ENCODE results near the gene SNX1.
"Not testable (repeated sequence)": the region's sequence is repeated elsewhere in the genome, so short reads cannot be mapped to it uniquely, and the experiment has no call there.

The SNX1 gene

DNA sequence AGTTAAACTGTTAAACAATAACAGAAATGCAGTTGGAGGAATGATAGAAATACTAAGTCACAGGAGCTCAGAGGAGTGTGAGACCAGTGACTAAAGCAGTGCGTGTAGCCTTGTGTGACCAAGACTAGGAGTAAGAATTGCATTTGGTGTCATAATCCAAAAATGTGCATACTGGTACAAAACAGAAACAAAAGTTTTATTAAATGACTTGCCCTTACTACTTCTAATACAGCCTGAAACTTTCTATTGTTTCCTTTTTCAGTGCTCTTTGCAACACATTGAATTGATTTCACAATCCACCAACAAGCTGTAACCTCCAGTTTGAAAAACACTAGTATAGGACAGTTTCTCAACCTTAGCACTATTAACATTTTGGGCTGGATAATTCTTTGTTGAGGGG, 17.1 kb downstream of the SNX1 start:
- DNase-seq (ENCODE audit: low spot score), result no peak

DNA sequence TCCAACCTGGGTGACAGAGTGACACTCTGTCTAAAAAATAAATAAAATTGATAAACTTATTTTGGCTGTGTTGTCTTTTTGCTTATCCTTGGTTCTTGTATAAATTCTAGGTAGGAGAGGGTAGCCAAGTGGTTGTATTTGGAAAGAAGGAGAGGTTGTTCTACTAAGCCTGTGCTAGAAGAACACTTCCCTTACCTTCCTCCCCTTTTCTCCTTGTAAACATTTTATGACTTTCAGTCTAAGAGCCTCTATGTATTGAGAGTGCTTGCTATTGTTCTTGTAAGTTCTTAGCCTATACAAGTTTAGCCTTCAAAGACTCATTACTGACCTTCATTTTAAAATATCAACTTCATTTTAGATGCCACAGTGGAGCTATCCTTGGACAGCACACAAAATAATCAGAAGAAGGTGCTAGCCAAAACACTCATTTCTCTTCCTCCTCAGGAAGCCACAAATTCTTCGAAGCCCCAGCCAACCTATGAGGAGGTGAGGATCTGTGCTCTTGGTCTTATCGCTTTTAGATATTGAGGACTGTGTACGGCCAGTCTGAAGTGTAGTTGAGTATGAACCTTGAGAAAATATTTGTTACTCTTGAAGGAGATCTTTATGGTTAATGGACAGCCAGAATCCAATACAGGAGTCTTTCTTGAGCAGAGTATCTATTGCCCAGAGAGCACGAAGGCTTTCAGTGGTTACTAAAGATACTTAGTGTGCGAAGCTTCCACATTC, 22.1 kb downstream of the SNX1 start:
- DNase-seq (ENCODE audit: low spot score), result no peak

DNA sequence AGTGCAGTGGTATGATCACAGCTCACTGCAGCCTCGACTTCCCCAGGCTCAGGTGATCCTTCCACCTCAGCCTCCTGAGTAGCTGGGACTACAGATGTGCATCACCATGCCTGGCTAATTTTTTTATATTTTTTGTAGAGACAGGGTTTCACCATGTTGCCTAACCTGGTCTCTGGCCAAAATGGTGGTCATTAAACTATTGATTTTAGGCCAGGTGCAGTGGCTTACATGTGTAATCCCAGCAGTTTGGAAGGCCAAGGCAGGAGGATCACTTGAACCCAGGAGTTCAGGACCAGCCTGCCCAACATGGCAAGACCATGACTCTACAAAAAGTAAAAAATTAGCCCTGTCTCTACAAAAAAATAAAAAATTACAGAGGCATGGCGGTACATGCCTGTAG, 24.5 kb downstream of the SNX1 start:
- DNase-seq (ENCODE audit: low spot score), result not testable (repeated sequence)

DNA sequence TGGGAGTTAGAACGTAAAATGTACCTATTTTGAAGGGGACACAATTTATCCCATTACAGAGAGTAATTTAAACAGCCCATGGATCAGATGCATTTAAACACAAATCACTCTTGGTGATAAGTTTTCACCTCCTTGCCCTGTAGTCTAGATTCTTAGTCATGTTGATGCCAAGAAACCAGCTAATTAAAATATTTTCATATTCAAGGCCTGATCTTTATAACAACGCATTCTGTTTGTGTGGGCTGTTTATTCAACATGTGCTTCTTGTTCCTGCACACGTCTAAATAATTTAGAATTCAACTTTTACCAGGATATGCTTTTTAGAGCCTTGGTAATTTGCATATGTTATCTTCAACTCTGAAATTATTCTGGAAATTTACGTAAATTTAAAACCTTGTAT, 25.8 kb downstream of the SNX1 start:
- DNase-seq (ENCODE audit: low spot score), result no peak

DNA sequence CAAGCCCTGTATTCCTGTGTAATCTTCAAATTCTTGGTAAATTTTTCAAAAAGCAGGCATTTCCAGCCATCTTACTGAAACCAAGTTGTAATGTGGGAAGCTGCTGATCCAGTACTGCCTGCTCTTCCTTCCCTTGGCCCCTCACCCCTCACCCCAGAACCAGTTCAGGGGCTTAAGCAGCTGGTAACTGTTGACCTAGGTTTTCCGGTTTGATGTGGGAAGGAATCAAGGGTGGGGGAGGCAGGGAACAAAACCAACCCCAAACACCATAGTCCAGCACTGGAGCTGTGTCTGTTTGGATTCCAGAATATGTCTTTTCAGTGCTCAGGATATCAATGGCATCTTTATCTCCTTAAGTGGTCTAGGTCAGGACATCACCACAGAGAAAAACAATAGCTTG, 26.7 kb downstream of the SNX1 start:
- DNase-seq (ENCODE audit: low spot score), result no peak

DNA sequence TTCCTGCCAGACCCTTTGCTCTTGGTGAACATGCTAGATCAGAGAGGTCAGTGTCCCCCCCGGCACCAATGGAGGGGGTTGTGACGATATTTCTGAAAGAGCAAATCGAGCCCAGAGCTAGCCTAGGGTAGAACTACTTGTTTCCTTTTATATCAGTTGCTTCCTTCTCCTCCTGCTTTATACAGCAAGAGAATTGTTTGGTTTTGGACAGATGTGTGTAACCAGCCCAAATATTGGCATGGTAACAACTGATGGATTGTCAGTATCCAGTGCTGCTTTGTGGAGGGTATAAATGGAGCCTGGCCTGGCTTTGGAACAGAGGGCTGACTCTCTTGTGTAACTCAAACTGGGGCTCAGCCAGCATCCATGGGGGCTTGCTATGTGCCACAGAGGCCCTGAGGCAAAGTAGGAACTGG, 27.2 kb downstream of the SNX1 start:
- no peak for DNase-seq (ENCODE audit: low spot score)

DNA sequence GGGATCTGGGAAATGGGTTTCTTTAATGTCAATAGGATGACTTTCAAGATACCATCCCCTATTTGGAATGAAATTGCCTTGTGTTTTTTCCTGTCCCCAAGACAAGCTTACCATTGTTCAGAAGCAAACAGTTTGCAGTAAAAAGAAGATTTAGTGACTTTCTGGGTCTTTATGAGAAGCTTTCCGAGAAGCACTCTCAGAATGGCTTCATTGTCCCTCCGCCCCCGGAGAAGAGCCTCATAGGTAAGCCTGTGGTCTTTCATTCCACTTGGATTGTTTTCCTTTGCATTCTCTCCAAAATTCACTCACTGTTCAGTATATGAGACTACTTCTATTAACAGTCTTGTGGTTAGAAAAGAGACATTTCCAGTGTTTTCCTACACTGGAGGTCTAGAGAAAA, 30.2 kb downstream of the SNX1 start:
- no peak for DNase-seq (ENCODE audit: low spot score)

DNA sequence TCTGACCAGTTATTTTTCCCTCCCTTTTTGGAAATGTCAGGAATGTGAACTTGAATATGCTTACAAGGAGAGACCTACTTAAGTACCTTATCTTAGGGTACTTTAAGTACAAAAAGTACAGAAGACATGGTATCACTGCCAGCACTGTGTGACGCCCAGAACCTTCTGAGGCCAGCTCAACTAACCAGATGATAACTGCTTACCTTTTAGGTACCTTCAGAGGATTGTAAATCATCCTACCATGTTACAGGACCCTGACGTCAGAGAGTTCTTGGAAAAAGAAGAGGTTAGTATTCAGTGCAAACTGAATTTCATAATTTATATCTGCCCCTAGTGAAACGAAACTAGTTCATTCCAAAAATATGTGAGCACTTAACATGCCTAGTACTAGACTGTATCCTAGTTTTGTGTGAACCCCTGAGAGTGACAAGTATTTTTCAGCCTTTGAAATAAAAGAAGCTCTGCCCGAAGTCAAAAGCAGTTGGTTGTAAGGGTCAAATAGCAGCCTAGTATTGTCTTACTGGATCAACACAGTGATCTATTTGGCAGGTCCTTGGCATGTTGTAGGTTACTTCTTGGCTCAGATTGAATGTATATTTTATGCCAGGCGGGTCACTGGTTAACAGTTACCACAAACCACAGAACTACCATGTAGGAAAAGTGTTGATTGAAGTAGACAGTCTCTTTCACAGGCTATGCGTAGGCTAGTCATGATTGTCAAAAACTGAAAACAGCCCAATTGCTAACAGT, 31.9 kb downstream of the SNX1 start:
- DNase-seq (ENCODE audit: low spot score), result no peak

DNA sequence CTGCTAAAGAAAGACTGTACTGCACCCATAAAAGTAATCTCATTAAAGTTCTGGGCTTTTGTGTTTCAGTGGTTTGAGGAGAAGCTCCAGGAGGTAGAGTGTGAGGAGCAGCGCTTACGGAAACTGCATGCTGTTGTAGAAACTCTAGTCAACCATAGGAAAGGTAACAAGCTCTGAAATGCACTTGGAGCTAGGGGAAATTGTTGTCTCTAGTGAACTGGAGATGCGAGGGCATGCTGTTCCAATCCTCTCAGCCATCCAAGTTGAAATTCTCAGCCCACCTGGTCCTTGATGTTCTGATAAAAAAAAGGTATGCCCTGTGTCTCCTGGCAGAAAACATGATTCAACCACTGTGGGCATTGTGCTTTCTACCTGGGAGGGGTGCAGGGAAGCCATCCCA, 34.4 kb downstream of the SNX1 start:
- no peak for DNase-seq (ENCODE audit: low spot score)

DNA sequence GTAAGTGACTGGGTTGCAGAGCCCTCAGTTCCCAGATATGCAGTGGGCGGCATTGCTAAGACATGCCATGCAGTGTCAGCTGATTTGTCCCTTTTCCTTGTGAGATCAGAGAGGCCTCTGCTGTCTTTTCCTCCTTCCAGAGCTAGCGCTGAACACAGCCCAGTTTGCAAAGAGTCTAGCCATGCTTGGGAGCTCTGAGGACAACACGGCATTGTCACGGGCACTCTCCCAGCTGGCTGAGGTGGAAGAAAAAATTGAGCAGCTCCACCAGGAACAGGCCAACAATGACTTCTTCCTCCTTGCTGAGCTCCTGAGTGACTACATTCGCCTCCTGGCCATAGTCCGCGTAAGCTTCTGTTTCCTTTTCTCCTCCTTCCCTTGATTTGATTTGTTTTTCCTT, 35.8 kb downstream of the SNX1 start:
- no peak for DNase-seq (ENCODE audit: low spot score)

DNA sequence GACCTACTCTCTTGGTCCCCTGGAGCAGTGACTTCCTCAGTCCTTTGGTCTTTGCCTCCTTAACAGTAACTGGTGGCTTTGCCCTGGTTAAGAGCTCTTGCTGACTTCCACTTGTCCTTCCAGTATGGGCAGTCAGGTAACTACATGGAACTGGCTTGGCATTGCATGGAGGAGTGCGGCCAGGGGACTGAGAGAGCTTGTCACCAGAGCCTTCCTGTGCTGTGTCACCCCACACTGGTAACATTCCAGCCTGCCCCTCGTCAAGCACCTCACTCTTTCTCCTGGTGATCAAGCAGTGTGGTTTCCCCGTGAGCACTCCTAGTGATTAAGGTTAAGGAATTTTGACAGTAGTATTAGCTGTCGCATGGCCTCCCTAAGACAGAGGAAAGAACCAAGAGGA, 36.4 kb downstream of the SNX1 start:
- DNase-seq (ENCODE audit: low spot score), result no peak

DNA sequence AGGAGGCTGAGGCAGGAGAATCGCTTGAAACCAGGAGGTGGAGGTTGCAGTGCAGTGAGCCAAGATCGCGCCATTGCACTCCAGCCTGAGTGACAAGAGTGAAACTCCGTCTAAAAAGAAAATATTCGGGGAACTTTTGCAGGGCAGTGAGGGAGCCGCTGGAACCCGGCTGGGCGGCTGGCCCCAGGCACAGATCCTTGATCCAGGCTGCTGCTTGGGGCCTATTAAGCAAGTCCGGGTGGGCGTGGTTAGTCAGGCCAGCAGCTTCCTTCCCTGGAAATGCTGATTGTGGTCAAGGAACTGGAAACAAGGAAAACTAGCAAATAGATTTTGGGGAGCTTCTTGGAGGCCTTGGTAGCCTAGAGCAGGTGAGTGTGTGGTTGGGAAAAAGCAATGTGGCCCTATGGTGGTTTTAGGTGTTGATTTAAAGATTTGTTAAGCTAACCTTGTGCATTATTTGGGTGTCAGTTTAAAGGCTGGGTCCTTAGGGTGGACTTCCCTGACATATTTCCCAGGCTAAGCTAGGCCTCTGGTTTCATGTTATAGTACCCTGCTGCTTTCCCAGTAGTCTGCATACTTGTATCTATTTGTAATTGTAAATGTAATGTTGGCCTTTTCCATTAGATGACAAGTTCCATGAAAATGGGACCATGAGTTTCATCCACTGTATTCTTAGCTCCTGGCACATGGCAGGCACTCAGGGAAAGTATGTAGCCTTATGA, 38.0 kb downstream of the SNX1 start:
- no peak for DNase-seq (ENCODE audit: low spot score)

DNA sequence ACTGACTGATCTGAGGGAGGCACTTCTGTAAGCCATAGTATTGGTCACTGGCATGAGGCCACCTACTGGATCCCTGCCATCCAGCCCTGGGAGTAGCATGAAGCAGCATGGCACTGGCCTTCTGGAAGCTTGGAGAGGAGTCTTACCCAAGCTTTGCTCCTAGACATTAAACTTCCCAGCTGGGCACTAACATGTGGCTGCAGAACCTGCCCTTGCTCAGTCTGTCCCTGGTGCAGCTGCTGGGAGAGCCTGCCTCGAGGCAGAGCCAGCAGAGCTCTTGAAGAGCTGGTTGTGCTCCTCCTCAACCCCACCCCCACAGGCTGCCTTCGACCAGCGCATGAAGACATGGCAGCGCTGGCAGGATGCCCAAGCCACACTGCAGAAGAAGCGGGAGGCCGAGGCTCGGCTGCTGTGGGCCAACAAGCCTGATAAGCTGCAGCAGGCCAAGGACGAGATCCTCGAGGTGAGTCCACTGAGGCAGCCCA, 38.6 kb downstream of the SNX1 start:
- no peak for DNase-seq (ENCODE audit: low spot score)

DNA sequence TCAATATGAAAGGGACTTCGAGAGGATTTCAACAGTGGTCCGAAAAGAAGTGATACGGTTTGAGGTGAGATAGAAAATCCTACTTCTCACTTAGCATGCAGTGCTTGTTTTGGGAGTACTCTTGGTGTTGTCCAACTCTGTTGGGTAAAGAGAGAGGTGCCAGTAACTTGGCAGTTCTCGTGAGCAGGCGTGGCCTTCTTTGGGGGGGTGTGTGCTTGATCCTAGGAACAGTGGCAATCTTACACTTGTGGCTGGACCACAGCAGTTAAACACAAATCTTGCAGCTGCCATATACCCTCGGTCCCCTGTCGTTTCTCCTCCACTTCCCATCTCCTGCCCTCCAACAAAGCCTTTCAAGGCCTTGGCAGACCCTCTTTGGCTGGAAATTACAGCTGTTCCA, 40.6 kb downstream of the SNX1 start:
- DNase-seq (ENCODE audit: low spot score), result no peak

DNA sequence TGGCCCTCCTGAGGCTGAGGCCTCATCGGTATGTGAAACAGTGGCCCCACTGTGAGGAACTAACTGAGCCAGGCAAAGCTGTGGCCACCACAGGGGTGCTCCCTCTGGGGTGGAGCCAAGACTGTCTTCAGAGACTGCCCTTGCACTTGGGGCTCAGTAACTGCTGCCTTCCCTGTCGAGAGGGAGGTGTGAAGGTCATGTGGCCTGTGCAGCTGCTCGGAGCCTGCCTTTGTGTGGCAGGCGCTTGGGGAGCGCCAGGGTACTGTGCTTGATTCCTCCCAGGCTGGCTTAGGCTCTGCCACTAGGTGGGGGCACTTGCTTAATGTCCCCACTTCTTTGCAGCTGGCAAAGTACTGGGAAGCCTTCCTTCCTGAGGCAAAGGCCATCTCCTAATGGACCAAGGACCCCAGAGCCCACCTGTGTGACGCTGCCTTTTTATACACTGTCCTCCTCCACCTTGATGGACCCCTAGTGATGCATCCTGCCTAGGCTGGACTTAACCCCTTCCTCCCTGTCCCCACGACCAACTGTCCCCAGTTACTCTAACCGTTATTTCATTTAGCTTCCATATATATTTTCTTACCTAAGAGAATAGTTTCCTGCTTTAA, 41.5 kb downstream of the SNX1 start:
- DNase-seq (ENCODE audit: low spot score), result no peak

DNA sequence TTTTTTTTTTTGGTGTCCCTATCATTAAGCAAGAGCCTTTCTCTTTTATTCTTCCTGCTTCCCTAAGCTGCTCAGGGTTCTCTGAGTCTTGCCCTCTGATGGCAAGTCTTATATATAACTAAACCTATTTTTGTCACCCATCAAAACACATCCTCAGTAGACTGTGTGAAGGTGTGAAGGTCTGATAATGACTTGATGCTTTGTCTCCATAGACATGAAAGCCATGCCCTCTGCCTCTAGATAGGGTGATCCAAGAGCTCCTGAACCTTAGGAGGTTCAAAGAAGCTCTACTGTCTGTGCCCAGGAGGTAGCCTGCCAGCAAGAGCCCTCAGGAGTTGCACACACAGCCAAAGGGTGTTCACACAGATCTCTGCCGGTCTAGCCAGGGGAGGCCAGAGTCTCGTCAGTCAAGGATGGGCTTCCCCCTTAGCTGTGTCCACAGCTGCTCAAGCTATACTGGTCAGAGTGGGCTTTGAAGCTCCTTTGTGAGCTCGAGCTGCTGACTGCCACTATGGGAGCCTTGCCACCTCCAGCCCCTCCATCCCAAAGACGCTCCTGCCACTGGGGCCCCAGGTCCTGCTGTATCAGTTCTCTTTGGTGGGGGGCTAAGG, 42.7 kb downstream of the SNX1 start:
- no peak for DNase-seq (ENCODE audit: low spot score)

DNA sequence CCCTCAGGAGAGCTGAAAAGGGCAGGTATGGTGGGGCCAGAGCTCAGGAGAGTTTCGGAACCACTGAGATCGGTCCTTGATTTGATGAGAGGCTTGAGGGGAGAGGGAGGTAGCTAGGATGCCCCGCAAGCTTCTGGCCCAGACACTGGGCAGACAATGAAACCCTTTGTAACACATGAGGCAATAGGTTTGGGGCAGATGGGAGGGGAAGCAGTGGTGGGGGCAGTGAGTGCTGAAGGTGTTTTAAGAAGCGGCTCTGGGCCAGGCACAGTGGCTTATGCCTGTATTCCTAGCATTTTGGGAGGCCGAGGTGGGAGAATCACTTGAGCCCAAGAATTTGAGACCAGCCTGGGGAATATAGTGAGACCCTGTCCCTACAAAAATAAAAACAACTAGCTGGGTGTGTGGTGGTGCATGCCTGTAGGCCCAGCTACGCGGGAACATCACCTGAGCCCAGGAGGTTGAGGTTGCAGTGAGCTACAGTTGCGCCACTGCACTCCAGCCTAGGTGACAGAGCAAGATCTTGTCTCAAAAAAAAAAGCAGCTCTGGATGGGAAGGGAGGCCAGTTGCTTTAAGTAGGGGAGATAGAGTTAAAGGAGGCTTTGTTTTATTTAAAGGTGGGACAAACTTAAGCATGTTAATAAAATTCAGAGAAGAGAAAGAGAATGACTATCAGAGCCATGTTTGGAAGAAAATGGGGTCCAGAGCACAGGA, 46.2 kb downstream of the SNX1 start:
- no peak for DNase-seq (ENCODE audit: low spot score)

DNA sequence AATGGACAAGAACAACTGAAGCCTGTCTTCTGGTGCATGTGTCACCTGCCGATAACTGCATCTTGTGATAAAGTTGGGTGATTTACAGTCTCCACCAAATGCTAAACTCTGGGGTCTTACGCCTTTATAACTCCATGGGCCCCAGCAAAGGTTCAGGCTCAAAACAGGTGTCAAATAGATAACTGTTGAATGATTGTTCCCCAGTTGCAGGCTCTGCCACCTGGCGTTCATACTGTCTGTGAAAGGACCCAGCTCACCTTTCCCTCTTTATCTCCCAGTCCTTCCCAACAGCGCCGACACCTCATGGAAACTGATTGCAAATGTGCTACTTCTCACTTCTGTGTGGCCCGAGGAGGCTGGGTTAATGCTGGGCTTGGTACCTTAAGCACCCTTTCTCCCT, 47.5 kb downstream of the SNX1 start:
- DNase-seq (ENCODE audit: low spot score), result no peak

DNA sequence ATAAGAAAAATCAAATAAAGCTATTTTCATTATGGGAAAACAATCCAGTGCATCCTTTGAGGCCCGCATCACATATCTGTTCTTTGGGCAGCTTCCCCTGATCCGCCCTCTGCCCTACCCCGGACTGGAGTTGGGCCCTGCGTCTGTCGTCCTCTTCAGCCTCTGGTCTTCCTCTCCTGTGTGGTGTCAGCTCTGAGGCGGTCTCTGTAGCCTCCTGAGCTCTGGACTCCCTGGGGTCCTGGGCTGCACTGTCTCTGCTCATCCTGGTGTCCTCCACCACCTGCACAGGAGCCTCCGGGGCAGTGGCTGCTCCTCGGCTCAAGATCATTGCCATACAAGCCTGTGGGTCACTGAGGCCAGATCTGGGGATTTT, 48.4 kb downstream of the SNX1 start:
- no peak for DNase-seq (ENCODE audit: low spot score)

DNA sequence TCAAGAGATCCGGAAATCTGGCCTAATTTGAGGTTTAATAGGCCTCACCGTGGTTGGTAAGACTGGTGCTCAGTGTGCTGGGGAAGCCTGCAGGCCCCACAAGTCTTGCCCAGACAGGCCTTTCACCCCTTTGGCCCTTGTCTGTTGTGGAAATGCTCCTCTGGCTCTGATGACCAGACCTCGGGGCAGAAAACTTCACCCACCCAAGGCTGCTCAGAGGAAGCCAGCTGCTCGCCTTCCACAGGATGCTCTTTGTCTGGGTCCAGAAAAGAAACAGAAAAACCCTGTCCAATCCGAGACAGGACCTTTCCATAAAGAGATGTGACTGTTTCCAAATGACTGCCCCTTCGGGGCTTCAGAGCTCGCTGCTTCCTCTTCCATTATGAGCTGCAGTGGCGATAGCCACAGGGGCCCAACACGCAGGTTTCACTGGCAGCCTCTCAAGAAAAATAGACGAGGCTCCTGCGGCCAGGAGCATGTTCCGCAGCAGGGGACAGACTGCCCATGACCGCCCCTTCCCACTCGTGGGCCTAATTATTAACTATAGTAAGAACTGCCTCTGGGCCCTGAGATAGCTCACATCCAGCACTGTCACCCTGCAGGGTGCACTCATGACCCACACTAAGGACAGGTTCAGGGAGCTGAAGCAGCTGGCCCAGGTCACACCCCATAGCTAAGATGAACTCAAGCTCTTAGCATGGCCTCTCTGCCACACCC, 48.9 kb downstream of the SNX1 start:
- no peak for DNase-seq (ENCODE audit: low spot score)

Measured in SK-N-DZ (cell line).